CD14-positive monocyte (primary cell): ENCODE results near the gene RIT1. TPM values are rescaled to one million over a fixed set of nuclear protein-coding genes. Genes with fewer than 3 reads are reported as not detected.

ENCODE experiments used
- DNase-seq, 3 donors: peaks; one replicate each; pipeline ENCODE4 v3.0.0-alpha.2; 2011 to 2022
- H2AFZ ChIP-seq: 2 replicates; pipeline ENCODE4 v1.6.0; 2012; ENCODE audit warnings: mild to moderate bottlenecking, low read depth, low read length, inconsistent platforms; ENCODE audit not compliant: insufficient read depth, poor library complexity, severe bottlenecking
- H3K27ac ChIP-seq, 2 donors: 1 replicate in 1 of 2; 2 replicates in 1 of 2; pipeline ENCODE4 v1.5.1; 2012 to 2013; ENCODE audit warnings: low read length in 2 of 2, control low read depth in 1 of 2, inconsistent platforms in 1 of 2, low read depth in 1 of 2, mild to moderate bottlenecking in 1 of 2
- H3K27me3 ChIP-seq, 2 donors: one replicate each; pipeline versions ENCODE4 v1.6.0 to v1.6.1; 2011 to 2013; ENCODE audit warnings: low read length in 2 of 2; ENCODE audit not compliant: control insufficient read depth in 2 of 2, insufficient read depth in 2 of 2
- H3K36me3 ChIP-seq, 2 donors: replicated peaks in 1 of 2; 1 replicate in 1 of 2; 2 replicates in 1 of 2; pipeline versions ENCODE4 v1.5.1 to v1.6.1; 2012 to 2013; ENCODE audit warnings: low read length in 2 of 2, control low read depth in 1 of 2, inconsistent platforms in 1 of 2, mild to moderate bottlenecking in 1 of 2; ENCODE audit not compliant: insufficient read depth in 2 of 2, control insufficient read depth in 1 of 2
- H3K4me1 ChIP-seq, 2 donors: 1 replicate in 1 of 2; 2 replicates in 1 of 2; pipeline versions ENCODE4 v1.5.1 to v1.6.1; 2012 to 2013; ENCODE audit warnings: low read length in 2 of 2, control low read depth in 1 of 2, inconsistent platforms in 1 of 2, mild to moderate bottlenecking in 1 of 2, moderate library complexity in 1 of 2; ENCODE audit not compliant: insufficient read depth in 2 of 2, control insufficient read depth in 1 of 2
- H3K4me2 ChIP-seq: replicated peaks from 2 replicates; pipeline ENCODE3; 2012; ENCODE audit warnings: low read length, moderate library complexity, mild to moderate bottlenecking; ENCODE audit not compliant: poor library complexity, severe bottlenecking; ENCODE audit errors: extremely low read depth
- H3K4me3 ChIP-seq, 3 experiments: fragments of 200-600 bp in 1 of 3; sonication (generic) in 1 of 3; replicated peaks in 1 of 3; 1 replicate in 2 of 3; 2 replicates in 1 of 3; pipeline ENCODE4 v1.5.1; 2011 to 2013; ENCODE audit warnings: low read length in 3 of 3, mild to moderate bottlenecking in 3 of 3, control low read depth in 2 of 3, low read depth in 2 of 3, inconsistent platforms in 1 of 3, moderate library complexity in 1 of 3
- H3K79me2 ChIP-seq: 2 replicates; pipeline ENCODE4 v1.6.0; 2012; ENCODE audit warnings: mild to moderate bottlenecking, control low read depth, inconsistent platforms, low read length, moderate library complexity; ENCODE audit not compliant: insufficient read depth
- H3K9ac ChIP-seq: 2 replicates; pipeline ENCODE4 v1.6.0; 2017; ENCODE audit warnings: low read length, mild to moderate bottlenecking; ENCODE audit not compliant: insufficient read depth, poor library complexity, severe bottlenecking
- H3K9me3 ChIP-seq, 2 donors: replicated peaks in 1 of 2; 1 replicate in 1 of 2; 2 replicates in 1 of 2; pipeline versions ENCODE4 v1.5.1 to v1.6.1; 2012 to 2013; ENCODE audit warnings: low read length in 2 of 2, control low read depth in 1 of 2; ENCODE audit not compliant: control insufficient read depth in 1 of 2, insufficient read depth in 1 of 2
- H4K20me1 ChIP-seq: 2 replicates; pipeline ENCODE4 v1.6.0; 2012; ENCODE audit warnings: mild to moderate bottlenecking, low read length, control low read depth, moderate library complexity; ENCODE audit not compliant: insufficient read depth
- H3K27ac Mint-ChIP-seq, 7 donors: one replicate each; pipeline ENCODE4 v1.8.0; 2020; ENCODE audit warnings: mild to moderate bottlenecking in 7 of 7, mixed read lengths in 7 of 7, moderate library complexity in 6 of 7, inconsistent platforms in 2 of 7
- H3K27me3 Mint-ChIP-seq, 3 donors: one replicate each; pipeline ENCODE4 v1.8.0; 2021 to 2022; ENCODE audit warnings: low read depth in 3 of 3, mild to moderate bottlenecking in 3 of 3, mixed read lengths in 3 of 3, moderate library complexity in 3 of 3, inconsistent platforms in 1 of 3
- H3K36me3 Mint-ChIP-seq, 2 donors: one replicate each; pipeline ENCODE4 v1.8.0; 2020; ENCODE audit warnings: mixed read lengths in 2 of 2, inconsistent platforms in 1 of 2, mild to moderate bottlenecking in 1 of 2
- H3K4me1 Mint-ChIP-seq: one replicate; pipeline ENCODE4 v1.8.0; 2020; ENCODE audit warnings: mild to moderate bottlenecking, mixed read lengths
- H3K4me3 Mint-ChIP-seq, 2 donors: one replicate each; pipeline ENCODE4 v1.8.0; 2020; ENCODE audit warnings: mild to moderate bottlenecking in 2 of 2, mixed read lengths in 2 of 2, moderate library complexity in 1 of 2
- H3K9me3 Mint-ChIP-seq, 7 donors: one replicate each; pipeline ENCODE4 v1.8.0; 2020 to 2022; ENCODE audit warnings: mixed read lengths in 7 of 7, mild to moderate bottlenecking in 6 of 7, moderate library complexity in 6 of 7, inconsistent platforms in 2 of 7
- CTCF ChIP-seq: fragments of 200-600 bp; IDR thresholded peaks from one replicate; pipeline ENCODE4 v1.8.0; 2022; ENCODE audit warnings: antibody characterized with exemption, mild to moderate bottlenecking
- WGBS: methylation state at CpG from one replicate; pipeline ENCODE4 v1.1.5; 2013; ENCODE audit warnings: missing lambda C conversion rate; ENCODE audit not compliant: insufficient coverage; 5-methylcytosine and 5-hydroxymethylcytosine counted together
- intact Hi-C, 2 donors: fragments of 100-400 bp; cut with micrococcal nuclease; formaldehyde crosslinking; loops; one replicate each; pipeline versions ENCODE4 v1.15.0 to v1.15.1; 2023
- polyA plus RNA-seq, 3 donors: library from polyadenylated mRNA; depleted of rRNA in 1 of 3; unstranded in 2 of 3; stranded (reverse) in 1 of 3; fragments of 300-500 nt in 2 of 3; fragments of >200 nt in 1 of 3; fragmentation: Illumina TruSeq in 2 of 3; gene quantifications; 1 replicate in 2 of 3; 2 replicates in 1 of 3; pipeline ENCODE4 v1.2.3, GENCODE V29; 2012 to 2021

The RIT1 gene
- polyA plus RNA-seq, 3 donors: 57.2 to 76.8 (median 69.6) TPM

DNA sequence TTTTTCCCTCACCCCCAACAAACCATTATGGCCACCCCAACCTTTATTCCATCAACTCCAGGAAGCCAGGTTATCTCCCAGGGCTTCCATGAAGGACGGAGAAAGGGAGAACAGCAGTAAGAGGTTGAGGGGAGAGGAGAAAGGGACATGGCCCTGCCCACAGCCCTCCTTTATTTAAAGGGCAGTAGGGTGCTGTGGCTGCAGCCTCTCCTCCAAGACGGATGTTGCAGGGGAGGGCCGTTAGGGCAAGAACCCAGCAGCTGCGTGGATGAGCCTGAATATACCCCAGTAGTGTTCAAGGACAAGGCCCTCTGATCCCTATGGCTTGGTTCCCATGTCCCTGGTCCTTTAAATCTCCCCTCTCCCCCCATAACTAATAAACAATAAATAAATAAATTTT is 36.1 kb upstream of the RIT1 start:
- no peak overlapping the region for H3K9ac ChIP-seq
- H3K4me1 ChIP-seq: peaks cover 70 to 81% of the 10 kb centered on the region in 2 donors
- no peak for DNase-seq
- intact Hi-C loops: loop anchor here in 1 of 2 donors (2.0 kb wide), 1 partner anchor 14 kb away; no protein-coding TSS in a partner anchor
- no peak overlapping the region for H3K4me3 ChIP-seq
- H3K36me3 ChIP-seq: peaks cover 56 to 57% of the 10 kb centered on the region in 2 donors
- 88% methylated on average over 3 of the region's 4 CpGs for WGBS
- peaks cover 66 to 85% of the 10 kb centered on the region in 2 donors for H3K36me3 Mint-ChIP-seq
- no peak for TF ChIP-seq CTCF
- H3K9me3 Mint-ChIP-seq: peaks cover 0 to 3% (median 0%) of the 10 kb centered on the region in 7 donors
- H2AFZ ChIP-seq: no peak overlapping the region
- no peak overlapping the region for H3K4me3 Mint-ChIP-seq
- H3K27me3 Mint-ChIP-seq: peaks cover 0 to 2% (median 0%) of the 10 kb centered on the region in 3 donors
- peaks cover 49% of the 10 kb centered on the region for H3K79me2 ChIP-seq
- peak overlapping the region; percentile 75 to 81 for H3K27ac ChIP-seq
- H3K9me3 ChIP-seq: no peaks in the 10 kb centered on the region
- no peaks in the 10 kb centered on the region for H3K27me3 ChIP-seq
- H3K4me2 ChIP-seq: no peak overlapping the region
- H3K4me1 Mint-ChIP-seq: peaks cover 66% of the 10 kb centered on the region
- H4K20me1 ChIP-seq: peaks cover 42% of the 10 kb centered on the region
- peak overlapping the region; percentile 85 to 97 (median 94) for H3K27ac Mint-ChIP-seq

DNA sequence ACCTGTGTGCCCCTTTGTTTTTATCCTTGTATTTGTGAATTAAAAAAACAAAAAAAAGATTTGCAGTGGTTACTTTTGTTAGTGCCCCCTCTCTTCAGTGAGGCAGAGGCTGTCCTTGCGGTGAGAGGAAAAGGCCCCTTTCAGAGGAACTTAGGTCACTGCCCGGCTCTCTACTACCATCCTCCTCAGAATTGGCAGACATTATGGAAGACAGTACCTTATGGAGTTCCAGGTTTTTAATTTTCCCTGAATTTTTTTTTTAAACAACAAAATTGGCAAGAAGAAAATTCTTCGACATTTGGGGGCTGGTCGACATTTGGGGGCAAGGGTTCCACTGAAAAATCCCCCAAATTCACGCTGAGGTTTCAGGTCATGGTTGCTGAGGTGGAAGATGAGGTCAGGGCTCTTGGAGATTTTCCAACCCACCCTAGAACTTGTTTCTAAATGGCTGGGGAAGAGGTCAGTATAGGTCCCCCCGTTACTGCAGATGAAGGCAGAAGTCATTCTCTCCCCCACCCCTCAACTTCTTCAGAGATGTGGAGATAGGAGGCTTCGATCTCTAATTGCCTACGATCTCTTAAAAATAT is 35.6 kb upstream of the RIT1 start:
- H4K20me1 ChIP-seq: peaks cover 36% of the 10 kb centered on the region
- no peak for DNase-seq
- peak overlapping the region; percentile 75 to 81 for H3K27ac ChIP-seq
- H2AFZ ChIP-seq: no peak overlapping the region
- peaks cover 44% of the 10 kb centered on the region for H3K79me2 ChIP-seq
- no peaks in the 10 kb centered on the region for H3K27me3 ChIP-seq
- Mint-ChIP-seq H3K27me3 (peaks cover 0 to 2% (median 0%) of the 10 kb centered on the region in 3 donors), H3K4me1 (peaks cover 71% of the 10 kb centered on the region), H3K4me3 (peak overlapping the region in 1 of 2 donors; percentile 64), H3K36me3 (peaks cover 60 to 79% of the 10 kb centered on the region in 2 donors), H3K9me3 (peaks cover 0 to 3% (median 0%) of the 10 kb centered on the region in 7 donors), H3K27ac (peak overlapping the region; percentile 85 to 97 (median 94))
- no peak overlapping the region for H3K9ac ChIP-seq
- TF ChIP-seq CTCF: no peak
- peaks cover 76 to 83% of the 10 kb centered on the region in 2 donors for H3K4me1 ChIP-seq
- H3K4me3 ChIP-seq: peak overlapping the region in 1 of 3 experiments; percentile 59
- peaks cover 50 to 51% of the 10 kb centered on the region in 2 donors for H3K36me3 ChIP-seq
- peak overlapping the region; percentile 67 for H3K4me2 ChIP-seq
- WGBS: 0% methylated on average over 1 of the region's 8 CpGs
- no peaks in the 10 kb centered on the region for H3K9me3 ChIP-seq
- intact Hi-C loops: loop anchor here in 1 of 2 donors (2.0 kb wide), 1 partner anchor 14 kb away; no protein-coding TSS in a partner anchor
